ENCODE data around the gene AMHR2. TPM values are rescaled to one million over a fixed set of nuclear protein-coding genes. Genes with fewer than 3 reads are reported as not detected.
"Not testable (repeated sequence)": the region's sequence is repeated elsewhere in the genome, so short reads cannot be mapped to it uniquely, and the experiment has no call there.

AMHR2 gene
- total RNA-seq, 2 experiments from 2014 or later, result not detected

GRCh38 chr12:53441040-53441833 is 17.6 kb downstream of the AMHR2 start, which contains the start of gene PRR13:
TSS of gene PRR13 (plus strand) at chr12:53441734. CDS start at chr12:53442715, 981 bp downstream.
- Mint-ChIP-seq H3K9me3 (no peaks in the 10 kb centered on the region), H3K4me1 (peaks cover 39% of the 10 kb centered on the region), H3K27me3 (no peaks in the 10 kb centered on the region), H3K36me3 (ENCODE audit: low read depth) (peaks cover 25% of the 10 kb centered on the region), H3K4me3 (peak within 1 kb of the TSS; percentile 89), H3K27ac (peak within 1 kb of the TSS; percentile 91)
- ChIA-PET CTCF (interaction anchor here (0.5 to 1.7 kb wide), 6 partner anchors 8 to 89 kb away, joined by 3 to 7 read pairs (median 5); no protein-coding TSS in a partner anchor), POLR2A (interaction anchor here (0.6 kb wide), 1 partner anchor 22 kb away, joined by 3 read pairs; no protein-coding TSS in a partner anchor)
- DNase-seq, result peak; percentile 100

GRCh38 chr12:53443955-53444354 is 20.3 kb downstream of the AMHR2 start:
- DNase-seq, result no peak
- no peak overlapping the region for H3K27ac Mint-ChIP-seq

GRCh38 chr12:53444593-53445325 is 21.1 kb downstream of the AMHR2 start:
- CTCF ChIA-PET, DNase-seq, H3K27me3 Mint-ChIP-seq, H3K9me3 Mint-ChIP-seq, POLR2A ChIA-PET, H3K4me3 Mint-ChIP-seq: not testable (repeated sequence)
- peak overlapping the region; percentile 13 for H3K27ac Mint-ChIP-seq
- H3K4me1 Mint-ChIP-seq, result peaks cover 41% of the 10 kb centered on the region
- peaks cover 44% of the 10 kb centered on the region for H3K36me3 Mint-ChIP-seq (ENCODE audit: low read depth)

More at GRCh38 chr12:53443955-53444354, 20.3 kb downstream of the AMHR2 start:
- no peaks in the 10 kb centered on the region for H3K9me3 Mint-ChIP-seq
- POLR2A ChIA-PET, result no interaction called here
- H3K36me3 Mint-ChIP-seq (ENCODE audit: low read depth), result peaks cover 44% of the 10 kb centered on the region
- CTCF ChIA-PET, result no interaction called here
- peaks cover 44% of the 10 kb centered on the region for H3K4me1 Mint-ChIP-seq
- H3K4me3 Mint-ChIP-seq, result peak overlapping the region; percentile 3
- no peaks in the 10 kb centered on the region for H3K27me3 Mint-ChIP-seq

- CTCF ChIA-PET, result interaction anchor here (0.5 to 2.1 kb wide), 5 partner anchors 8 to 129 kb away, joined by 3 to 7 read pairs (median 3); no protein-coding TSS in a partner anchor
- Mint-ChIP-seq H3K27ac (no peak overlapping the region), H3K9me3 (no peaks in the 10 kb centered on the region), H3K4me3 (no peak overlapping the region), H3K36me3 (ENCODE audit: low read depth) (peaks cover 53% of the 10 kb centered on the region), H3K4me1 (peaks cover 42% of the 10 kb centered on the region), H3K27me3 (no peaks in the 10 kb centered on the region)
- DNase-seq, result no peak
- POLR2A ChIA-PET, result no interaction called here
Measured at GRCh38 chr12:53450936-53451335, 27.3 kb downstream of the AMHR2 start.

- Mint-ChIP-seq H3K27ac (peak within 1 kb of the TSS; percentile 100), H3K36me3 (ENCODE audit: low read depth) (peaks cover 50% of the 10 kb centered on the region), H3K4me1 (peaks cover 37% of the 10 kb centered on the region), H3K4me3 (peak within 1 kb of the TSS; percentile 100), H3K9me3 (no peaks in the 10 kb centered on the region), H3K27me3 (no peaks in the 10 kb centered on the region)
- peak; percentile 98 for DNase-seq
- ChIA-PET CTCF (interaction anchor here (0.7 kb wide), 2 partner anchors 9 to 391 kb away, joined by 3 read pairs; no protein-coding TSS in a partner anchor), POLR2A (no interaction called here)
Measured at GRCh38 chr12:53451661-53452158, 28.1 kb downstream of the AMHR2 start, which contains the start of gene PCBP2. TSS of gene PCBP2 (plus strand) at chr12:53452102. CDS start at chr12:53454801, 2,699 bp downstream.

GRCh38 chr12:53452159-53453077 is 28.8 kb downstream of the AMHR2 start:
- peak; percentile 78 for DNase-seq
- Mint-ChIP-seq H3K9me3 (no peaks in the 10 kb centered on the region), H3K27ac (peak overlapping the region; percentile 100), H3K36me3 (ENCODE audit: low read depth) (peaks cover 52% of the 10 kb centered on the region), H3K27me3 (no peaks in the 10 kb centered on the region), H3K4me3 (peak overlapping the region; percentile 100), H3K4me1 (peaks cover 37% of the 10 kb centered on the region)
- ChIA-PET CTCF (interaction anchor here (0.6 to 1.6 kb wide), 5 partner anchors 18 to 135 kb away, joined by 3 to 5 read pairs (median 3); partner anchors contain the start of gene AAAS), POLR2A (interaction anchor here (0.6 kb wide), 1 partner anchor 46 kb away, joined by 3 read pairs; no protein-coding TSS in a partner anchor)

- H3K4me3 Mint-ChIP-seq, result peak overlapping the region; percentile 100
- no peak for DNase-seq
- ChIA-PET CTCF (interaction anchor here (0.6 to 1.6 kb wide), 5 partner anchors 17 to 161 kb away, joined by 3 to 5 read pairs (median 3); no protein-coding TSS in a partner anchor), POLR2A (no interaction called here)
- peaks cover 43% of the 10 kb centered on the region for H3K4me1 Mint-ChIP-seq
- peaks cover 51% of the 10 kb centered on the region for H3K36me3 Mint-ChIP-seq (ENCODE audit: low read depth)
- H3K27me3 Mint-ChIP-seq, result no peaks in the 10 kb centered on the region
- peak overlapping the region; percentile 15 for H3K27ac Mint-ChIP-seq
- H3K9me3 Mint-ChIP-seq, result no peaks in the 10 kb centered on the region
Measured at GRCh38 chr12:53453953-53454640, 30.4 kb downstream of the AMHR2 start.

- peaks cover 54% of the 10 kb centered on the region for H3K36me3 Mint-ChIP-seq (ENCODE audit: low read depth)
- H3K9me3 Mint-ChIP-seq, result no peaks in the 10 kb centered on the region
- H3K27ac Mint-ChIP-seq, result no peak overlapping the region
- ChIA-PET POLR2A (no interaction called here), CTCF (interaction anchor here (0.8 to 1.0 kb wide), 4 partner anchors 22 to 54 kb away, joined by 3 to 4 read pairs (median 3); no protein-coding TSS in a partner anchor)
- H3K27me3 Mint-ChIP-seq, result no peaks in the 10 kb centered on the region
- no peak for DNase-seq
- peak overlapping the region; percentile 100 for H3K4me3 Mint-ChIP-seq
- H3K4me1 Mint-ChIP-seq, result peaks cover 44% of the 10 kb centered on the region
Measured at GRCh38 chr12:53454707-53455106, 31.1 kb downstream of the AMHR2 start.

GRCh38 chr12:53456654-53457366 is 33.2 kb downstream of the AMHR2 start:
- ChIA-PET POLR2A (interaction anchor here (1.0 kb wide), 1 partner anchor 14 kb away, joined by 3 read pairs; no protein-coding TSS in a partner anchor), CTCF (interaction anchor here (1.2 to 1.4 kb wide), 2 partner anchors 8 to 135 kb away, joined by 3 to 4 read pairs; partner anchors contain the start of gene AAAS)
- no peak overlapping the region for H3K27ac Mint-ChIP-seq
- peaks cover 50% of the 10 kb centered on the region for H3K4me1 Mint-ChIP-seq
- no peak for DNase-seq
- H3K27me3 Mint-ChIP-seq, result no peaks in the 10 kb centered on the region
- no peak overlapping the region for H3K4me3 Mint-ChIP-seq
- H3K9me3 Mint-ChIP-seq, result no peaks in the 10 kb centered on the region
- peaks cover 73% of the 10 kb centered on the region for H3K36me3 Mint-ChIP-seq (ENCODE audit: low read depth)

- H3K9me3 Mint-ChIP-seq, result no peaks in the 10 kb centered on the region
- H3K36me3 Mint-ChIP-seq (ENCODE audit: low read depth), result peaks cover 80% of the 10 kb centered on the region
- POLR2A ChIA-PET, result no interaction called here
- no peak for DNase-seq
- CTCF ChIA-PET, result interaction anchor here (1.1 to 1.6 kb wide), 3 partner anchors 12 to 43 kb away, joined by 3 to 4 read pairs (median 3); no protein-coding TSS in a partner anchor
- H3K27me3 Mint-ChIP-seq, result no peaks in the 10 kb centered on the region
- H3K27ac Mint-ChIP-seq, result no peak overlapping the region
- H3K4me1 Mint-ChIP-seq, result peaks cover 47% of the 10 kb centered on the region
- no peak overlapping the region for H3K4me3 Mint-ChIP-seq
Measured at GRCh38 chr12:53459097-53459496, 35.4 kb downstream of the AMHR2 start.

- ChIA-PET CTCF (interaction anchor here (1.1 to 1.4 kb wide), 2 partner anchors 14 to 17 kb away, joined by 3 read pairs; no protein-coding TSS in a partner anchor), POLR2A (no interaction called here)
- no peak for DNase-seq
- H3K9me3 Mint-ChIP-seq, result no peaks in the 10 kb centered on the region
- no peak overlapping the region for H3K4me3 Mint-ChIP-seq
- H3K27ac Mint-ChIP-seq, result no peak overlapping the region
- H3K4me1 Mint-ChIP-seq, result peaks cover 32% of the 10 kb centered on the region
- H3K36me3 Mint-ChIP-seq (ENCODE audit: low read depth), result peaks cover 79% of the 10 kb centered on the region
- H3K27me3 Mint-ChIP-seq, result no peaks in the 10 kb centered on the region
Measured at GRCh38 chr12:53461059-53461458, 37.4 kb downstream of the AMHR2 start.
